Endothelial cell (in vitro differentiated cells): ENCODE results near the gene KLRD1. TPM values are rescaled to one million over a fixed set of nuclear protein-coding genes. Genes with fewer than 3 reads are reported as not detected.

ENCODE experiments used
- DNase-seq: peaks from one replicate; pipeline ENCODE4 v3.0.0; 2021; ENCODE audit warnings: low spot score
- H3K27ac Mint-ChIP-seq: one replicate; pipeline ENCODE4 v1.8.0; 2021; ENCODE audit warnings: mixed read lengths, inconsistent platforms; ENCODE audit not compliant: unreplicated experiment
- H3K27me3 Mint-ChIP-seq: one replicate; pipeline ENCODE4 v1.8.0; 2021; ENCODE audit warnings: mild to moderate bottlenecking, moderate library complexity, mixed read lengths, inconsistent platforms; ENCODE audit not compliant: unreplicated experiment
- H3K36me3 Mint-ChIP-seq: one replicate; pipeline ENCODE4 v1.8.0; 2021; ENCODE audit warnings: mild to moderate bottlenecking, low read depth, mixed read lengths, inconsistent platforms; ENCODE audit not compliant: unreplicated experiment
- H3K4me1 Mint-ChIP-seq: one replicate; pipeline ENCODE4 v1.8.0; 2021; ENCODE audit warnings: mild to moderate bottlenecking, mixed read lengths, inconsistent platforms; ENCODE audit not compliant: unreplicated experiment
- H3K4me3 Mint-ChIP-seq: one replicate; pipeline ENCODE4 v1.8.0; 2021; ENCODE audit warnings: mild to moderate bottlenecking, mixed read lengths, inconsistent platforms; ENCODE audit not compliant: unreplicated experiment
- H3K9me3 Mint-ChIP-seq: one replicate; pipeline ENCODE4 v1.8.0; 2021; ENCODE audit warnings: mixed read lengths, inconsistent platforms; ENCODE audit not compliant: unreplicated experiment
- total RNA-seq: library from RNA; stranded (reverse); fragmentation: NEBNext Ultra II Directional; extraction: Animal tissue kit (Norgen Biotek cat#: 25700); gene quantifications from one replicate; pipeline ENCODE4 v1.2.1, GENCODE V29; 2021; ENCODE audit not compliant: unreplicated experiment
- TF ChIP-seq, protein P1 (sequence below): fragments of 200-600 bp; sonication (generic); IDR thresholded peaks from one replicate; pipeline ENCODE4 v1.5.0; 2021; ENCODE audit warnings: antibody characterized with exemption; ENCODE audit not compliant: unreplicated experiment

Gene KLRD1
- total RNA-seq, 1 donor from 2014 or later, result 0.49 TPM

DNA sequence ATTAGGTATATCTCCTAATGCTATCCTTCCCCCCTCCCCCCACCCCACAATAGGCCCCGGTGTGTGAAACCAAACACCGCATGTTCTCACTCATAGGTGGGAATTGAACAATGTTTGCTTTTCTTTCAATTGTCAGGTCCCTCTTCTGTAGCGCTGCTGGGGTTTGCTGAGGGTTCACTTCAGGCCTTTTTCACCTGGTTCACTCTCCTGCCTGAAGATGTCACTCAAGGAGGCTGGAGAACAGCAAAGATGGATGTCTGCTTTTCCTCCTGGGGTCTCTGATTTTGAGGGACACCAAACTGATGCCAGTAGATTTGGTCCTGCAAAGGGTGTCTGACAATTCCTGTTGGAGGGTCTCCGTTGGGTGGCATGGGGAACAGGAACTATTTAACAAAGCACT lies 46.4 kb downstream of the KLRD1 start:
- no peak overlapping the region for H3K4me3 Mint-ChIP-seq
- H3K27me3 Mint-ChIP-seq, result peaks cover 3% of the 10 kb centered on the region
- H3K27ac Mint-ChIP-seq, result no peak overlapping the region
- TF ChIP-seq, protein P1, sequence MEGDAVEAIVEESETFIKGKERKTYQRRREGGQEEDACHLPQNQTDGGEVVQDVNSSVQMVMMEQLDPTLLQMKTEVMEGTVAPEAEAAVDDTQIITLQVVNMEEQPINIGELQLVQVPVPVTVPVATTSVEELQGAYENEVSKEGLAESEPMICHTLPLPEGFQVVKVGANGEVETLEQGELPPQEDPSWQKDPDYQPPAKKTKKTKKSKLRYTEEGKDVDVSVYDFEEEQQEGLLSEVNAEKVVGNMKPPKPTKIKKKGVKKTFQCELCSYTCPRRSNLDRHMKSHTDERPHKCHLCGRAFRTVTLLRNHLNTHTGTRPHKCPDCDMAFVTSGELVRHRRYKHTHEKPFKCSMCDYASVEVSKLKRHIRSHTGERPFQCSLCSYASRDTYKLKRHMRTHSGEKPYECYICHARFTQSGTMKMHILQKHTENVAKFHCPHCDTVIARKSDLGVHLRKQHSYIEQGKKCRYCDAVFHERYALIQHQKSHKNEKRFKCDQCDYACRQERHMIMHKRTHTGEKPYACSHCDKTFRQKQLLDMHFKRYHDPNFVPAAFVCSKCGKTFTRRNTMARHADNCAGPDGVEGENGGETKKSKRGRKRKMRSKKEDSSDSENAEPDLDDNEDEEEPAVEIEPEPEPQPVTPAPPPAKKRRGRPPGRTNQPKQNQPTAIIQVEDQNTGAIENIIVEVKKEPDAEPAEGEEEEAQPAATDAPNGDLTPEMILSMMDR, result no peak
- DNase-seq, result no peak
- no peaks in the 10 kb centered on the region for H3K9me3 Mint-ChIP-seq
- no peaks in the 10 kb centered on the region for H3K4me1 Mint-ChIP-seq
- H3K36me3 Mint-ChIP-seq, result peaks cover 3% of the 10 kb centered on the region

DNA sequence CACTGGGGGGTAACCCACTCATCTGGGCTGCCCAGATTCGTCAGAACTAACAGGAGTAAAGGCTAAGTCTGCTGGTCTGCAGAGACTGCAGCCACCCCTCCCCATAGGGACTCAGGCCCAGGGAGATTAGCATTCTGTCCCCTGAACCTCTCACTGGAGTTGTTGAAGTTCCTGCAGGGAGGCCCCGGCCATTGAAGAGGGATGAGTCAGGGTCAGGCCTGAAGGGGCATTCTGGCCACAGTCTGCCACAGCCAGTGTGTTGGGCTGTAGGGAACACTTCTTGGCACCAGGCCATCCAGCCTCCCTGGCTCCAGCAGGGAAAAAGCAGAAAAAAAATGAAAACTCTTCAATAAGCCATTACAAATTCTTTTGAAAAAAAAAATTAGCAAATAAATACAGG lies 46.8 kb downstream of the KLRD1 start:
- no peaks in the 10 kb centered on the region for H3K9me3 Mint-ChIP-seq
- no peak for DNase-seq
- peaks cover 3% of the 10 kb centered on the region for H3K27me3 Mint-ChIP-seq
- no peak overlapping the region for H3K4me3 Mint-ChIP-seq
- no peak overlapping the region for H3K27ac Mint-ChIP-seq
- peaks cover 3% of the 10 kb centered on the region for H3K36me3 Mint-ChIP-seq
- H3K4me1 Mint-ChIP-seq, result no peaks in the 10 kb centered on the region
- TF ChIP-seq, protein P1, result no peak

DNA sequence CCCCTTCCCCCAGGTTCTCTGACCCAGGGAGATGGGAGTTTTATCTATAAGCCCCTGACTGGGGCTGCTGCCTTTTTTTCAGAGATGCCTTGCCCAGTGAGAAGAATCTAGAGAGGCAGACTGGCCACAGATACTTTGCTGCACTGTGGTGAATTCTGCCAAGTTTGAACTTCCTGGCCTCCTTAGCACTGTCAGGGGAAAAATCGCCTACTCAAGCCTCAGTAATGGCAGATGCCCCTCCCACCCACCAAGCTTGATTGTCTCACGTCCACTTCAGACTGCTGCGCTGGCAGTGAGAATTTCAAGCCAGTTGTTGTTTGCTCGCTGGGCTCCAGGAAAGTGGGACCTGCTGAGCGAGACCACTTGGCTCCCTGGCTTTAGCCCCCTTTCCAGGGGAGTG lies 50.5 kb downstream of the KLRD1 start:
- DNase-seq, result no peak
- H3K36me3 Mint-ChIP-seq, result peaks cover 4% of the 10 kb centered on the region
- no peaks in the 10 kb centered on the region for H3K27me3 Mint-ChIP-seq
- H3K4me1 Mint-ChIP-seq, result peaks cover 12% of the 10 kb centered on the region
- no peaks in the 10 kb centered on the region for H3K9me3 Mint-ChIP-seq
- H3K27ac Mint-ChIP-seq, result no peak overlapping the region
- no peak overlapping the region for H3K4me3 Mint-ChIP-seq
- TF ChIP-seq, protein P1, result no peak

DNA sequence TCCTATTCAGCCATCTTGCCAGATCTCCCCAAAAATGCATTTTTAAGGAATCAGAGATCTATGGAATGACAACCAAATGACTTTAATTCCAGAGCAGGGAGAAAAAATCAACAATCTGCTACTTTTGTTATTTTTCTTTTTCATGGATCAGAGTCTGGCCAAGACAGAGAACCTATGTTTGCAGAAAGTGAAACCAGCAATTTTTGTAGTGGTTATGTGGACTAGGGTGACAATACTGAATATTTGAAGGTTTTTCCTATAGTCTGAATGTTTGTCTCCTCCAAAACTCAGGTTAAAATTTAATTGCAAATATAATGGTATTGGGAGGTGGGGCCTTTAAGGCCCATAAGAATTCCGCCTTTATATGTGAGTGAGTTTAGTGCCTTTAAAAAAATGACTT lies 51.3 kb downstream of the KLRD1 start:
- Mint-ChIP-seq H3K9me3 (no peaks in the 10 kb centered on the region), H3K4me1 (peaks cover 12% of the 10 kb centered on the region), H3K36me3 (peaks cover 4% of the 10 kb centered on the region), H3K27me3 (no peaks in the 10 kb centered on the region), H3K27ac (no peak overlapping the region), H3K4me3 (no peak overlapping the region)
- TF ChIP-seq, protein P1, result no peak
- DNase-seq, result no peak

DNA sequence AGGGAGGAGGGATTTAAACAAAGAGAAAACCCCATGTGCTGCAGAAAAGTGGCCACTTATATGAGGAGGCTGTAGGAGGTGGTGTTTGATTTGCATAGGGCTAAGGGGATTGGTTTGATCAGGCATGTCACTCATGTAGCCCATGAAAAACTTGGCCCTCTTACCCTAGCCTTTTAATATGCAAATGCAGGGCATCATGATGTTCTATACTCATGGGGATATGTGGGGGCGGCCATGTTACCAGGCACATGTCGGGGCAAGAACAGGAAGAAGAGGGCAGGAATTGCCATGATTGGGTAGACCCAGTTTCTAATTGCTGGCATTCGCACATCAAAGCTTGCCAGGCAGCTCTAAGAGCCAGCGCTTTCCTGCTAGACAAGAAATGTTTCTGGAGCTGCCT lies 53.4 kb downstream of the KLRD1 start:
- Mint-ChIP-seq H3K4me3 (no peak overlapping the region), H3K9me3 (no peaks in the 10 kb centered on the region), H3K4me1 (peaks cover 12% of the 10 kb centered on the region), H3K36me3 (peaks cover 4% of the 10 kb centered on the region), H3K27ac (no peak overlapping the region), H3K27me3 (no peaks in the 10 kb centered on the region)
- TF ChIP-seq, protein P1, result no peak
- no peak for DNase-seq
